ENCODE results near the gene EPSTI1.

EPSTI1 gene

GRCh38 chr13:43039966-43040365 lies 47.9 kb upstream of the EPSTI1 start:
- no peak for ATAC-seq
- TF ChIP-seq TOX (CRISPR knock-in tag; IDR thresholded peaks at IDR 0.05; ENCODE audit: borderline replicate concordance) = no peak
- TF ChIP-seq BACH2 (CRISPR knock-in tag; IDR thresholded peaks at IDR 0.05; ENCODE audit: borderline replicate concordance) = no peak
- TF ChIP-seq OSR1 (CRISPR knock-in tag; IDR thresholded peaks at IDR 0.05) = no peak
- TF ChIP-seq TCF4 (CRISPR knock-in tag; IDR thresholded peaks at IDR 0.05; ENCODE audit: borderline replicate concordance) = no peak
- TF ChIP-seq PPARA (CRISPR knock-in tag; IDR thresholded peaks at IDR 0.05; ENCODE audit: borderline replicate concordance) = no peak
- no peak for TF ChIP-seq ZNF70 (CRISPR knock-in tag; IDR thresholded peaks at IDR 0.05)
- no peak for TF ChIP-seq RARB (CRISPR knock-in tag; IDR thresholded peaks at IDR 0.05)
- TF ChIP-seq CREB5 (CRISPR knock-in tag; IDR thresholded peaks at IDR 0.05; ENCODE audit: low read depth) = no peak
- TF ChIP-seq ZNF8 (CRISPR knock-in tag; IDR thresholded peaks at IDR 0.05) = no peak
- no peak for TF ChIP-seq CSRNP3 (CRISPR knock-in tag; IDR thresholded peaks at IDR 0.05)

GRCh38 chr13:43036351-43037250 lies 44.6 kb upstream of the EPSTI1 start:
- TF ChIP-seq CREB5 (CRISPR knock-in tag; IDR thresholded peaks at IDR 0.05; ENCODE audit: low read depth) = no peak
- TF ChIP-seq GLIS3 (CRISPR knock-in tag; IDR thresholded peaks at IDR 0.05) = no peak
- no peak for TF ChIP-seq CSDC2 (CRISPR knock-in tag; IDR thresholded peaks at IDR 0.05)
- no peak for TF ChIP-seq ESRRG (CRISPR knock-in tag; IDR thresholded peaks at IDR 0.05)
- TF ChIP-seq ZFP30 (CRISPR knock-in tag; IDR thresholded peaks at IDR 0.05) = no peak
- TF ChIP-seq ZC3H10 (CRISPR knock-in tag; IDR thresholded peaks at IDR 0.05) = no peak
- TF ChIP-seq POU6F1 (CRISPR knock-in tag; IDR thresholded peaks at IDR 0.05; ENCODE audit: borderline replicate concordance, low read depth) = no peak
- TF ChIP-seq PATZ1 (CRISPR knock-in tag; IDR thresholded peaks at IDR 0.05; ENCODE audit: borderline replicate concordance) = no peak
- TF ChIP-seq TSHZ2 (CRISPR knock-in tag; IDR thresholded peaks at IDR 0.05) = no peak
- TF ChIP-seq SNAI2 (CRISPR knock-in tag; IDR thresholded peaks at IDR 0.05) = no peak
- no peak for TF ChIP-seq ZNF565 (CRISPR knock-in tag; conservative IDR thresholded peaks at IDR 0.05; ENCODE audit: low read depth)
- no peak for TF ChIP-seq RARB (CRISPR knock-in tag; IDR thresholded peaks at IDR 0.05)
- no peak for TF ChIP-seq ARNTL (CRISPR knock-in tag; IDR thresholded peaks at IDR 0.05; ENCODE audit: borderline replicate concordance, low read depth)
- no peak for TF ChIP-seq OSR1 (CRISPR knock-in tag; IDR thresholded peaks at IDR 0.05)
- no peak for TF ChIP-seq TCF4 (CRISPR knock-in tag; IDR thresholded peaks at IDR 0.05; ENCODE audit: borderline replicate concordance)
- no peak for ATAC-seq

Data from SK-N-SH treated with all-trans-retinoic acid at 6 μM for 48 hours (cell line).